HG03175 (cell line): ENCODE data around the gene PAQR5.
"Not testable (repeated sequence)": the region's sequence is repeated elsewhere in the genome, so short reads cannot be mapped to it uniquely, and the experiment has no call there.

Source experiments
- ATAC-seq: cut with Tn5 transposase; IDR thresholded peaks from one replicate; pipeline ENCODE4 v1.9.1; 2021; ENCODE audit warnings: mild to moderate bottlenecking, moderate library complexity; ENCODE audit not compliant: unreplicated experiment

PAQR5 gene

GRCh38 chr15:69415381-69415780, 116.7 kb downstream of the PAQR5 start:
- no peak for ATAC-seq

- no peak for ATAC-seq
Observed at GRCh38 chr15:69417581-69417980, 118.9 kb downstream of the PAQR5 start.

DNA sequence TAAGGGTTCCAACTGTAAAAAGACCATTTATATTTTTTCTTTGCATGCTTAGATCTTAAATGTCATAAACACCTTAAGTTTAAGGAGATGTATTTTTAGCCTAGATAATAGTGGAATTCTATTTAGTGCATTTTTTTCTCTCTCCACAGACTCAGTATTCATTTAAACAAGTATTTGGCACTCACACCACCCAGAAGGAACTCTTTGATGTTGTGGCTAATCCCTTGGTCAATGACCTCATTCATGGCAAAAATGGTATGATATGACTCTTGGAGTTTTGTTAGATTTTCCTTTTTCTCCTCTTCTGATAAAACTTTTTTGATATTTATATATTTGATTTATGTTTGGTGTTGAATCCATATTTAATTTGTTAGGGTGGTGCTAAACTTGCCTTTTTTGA, 122.8 kb downstream of the PAQR5 start:
- no peak for ATAC-seq

DNA sequence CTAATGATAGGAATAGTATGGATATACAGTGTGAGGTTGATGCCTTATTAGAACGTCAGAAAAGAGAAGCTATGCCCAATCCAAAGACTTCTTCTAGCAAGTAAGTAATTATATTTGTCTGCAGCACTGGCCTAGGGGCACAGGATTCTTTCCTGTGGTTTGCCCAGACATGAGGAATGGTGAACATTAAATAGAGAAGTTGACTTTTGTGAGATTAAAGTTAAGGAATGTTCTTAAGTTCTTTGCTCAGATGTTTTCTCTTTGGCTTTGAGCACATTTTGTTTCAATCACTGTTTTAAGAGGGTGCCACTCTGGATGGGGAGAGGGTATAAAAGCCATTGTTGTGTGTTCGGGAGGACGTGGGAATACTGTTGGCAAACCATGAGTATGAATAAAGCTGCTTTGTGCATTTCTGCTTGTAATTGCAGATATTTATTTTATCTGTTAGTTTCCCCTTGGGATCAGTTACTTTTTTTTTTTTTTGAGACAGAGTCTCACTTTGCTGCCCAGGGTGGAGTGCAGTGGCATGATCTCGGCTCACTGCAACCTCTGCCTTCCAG, 123.7 kb downstream of the PAQR5 start:
- ATAC-seq = no peak

DNA sequence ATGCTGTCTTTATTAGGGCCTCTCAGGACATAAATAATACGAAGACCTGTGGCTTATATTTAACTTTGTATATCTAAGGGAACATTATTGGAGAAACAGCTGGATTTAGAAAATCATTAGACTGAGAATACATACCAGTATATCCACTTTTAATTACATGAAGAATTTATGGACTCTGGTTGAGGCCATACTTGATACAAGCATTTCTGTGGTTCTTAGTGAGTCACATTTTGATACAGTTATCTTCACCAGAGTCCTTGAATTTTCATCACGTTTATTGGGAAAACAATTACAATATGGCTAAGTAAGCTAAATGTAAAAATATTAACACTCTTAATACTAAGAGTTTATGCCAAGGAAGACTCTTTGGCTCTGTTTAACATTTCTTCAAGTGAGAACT, 125.3 kb downstream of the PAQR5 start:
- ATAC-seq = no peak

- no peak for ATAC-seq
Observed at GRCh38 chr15:69424748-69425413, 126.2 kb downstream of the PAQR5 start.

GRCh38 chr15:69433831-69434230, 135.1 kb downstream of the PAQR5 start:
- no peak for ATAC-seq

GRCh38 chr15:69434238-69434637, 135.5 kb downstream of the PAQR5 start:
- ATAC-seq = no peak

DNA sequence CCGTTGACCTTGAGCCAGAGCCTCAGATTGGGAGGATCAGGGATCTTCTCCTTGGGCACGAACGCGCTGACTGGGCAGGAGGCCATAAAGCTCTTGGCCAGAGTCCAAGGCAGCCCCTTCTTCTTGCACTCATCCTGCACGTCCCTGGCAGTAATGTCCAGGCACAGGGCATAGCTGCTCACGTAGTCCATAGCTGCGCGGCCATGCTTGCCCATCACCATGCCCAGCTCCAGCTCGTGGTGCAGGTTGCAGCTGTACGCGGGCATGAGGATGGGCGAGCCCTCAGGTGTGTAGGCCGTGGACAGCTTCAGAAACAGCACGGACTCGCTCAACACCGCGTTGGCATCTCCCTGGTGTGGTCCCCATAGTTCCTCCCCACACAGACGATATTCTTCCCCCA, 136.0 kb downstream of the PAQR5 start:
- no peak for ATAC-seq

- ATAC-seq = no peak
Observed at GRCh38 chr15:69435985-69436384, 137.3 kb downstream of the PAQR5 start.

- ATAC-seq = no peak
Observed at GRCh38 chr15:69436951-69437350, 138.2 kb downstream of the PAQR5 start.

GRCh38 chr15:69439623-69440022, 140.9 kb downstream of the PAQR5 start:
- no peak for ATAC-seq

- peak; percentile 65 for ATAC-seq
Observed at GRCh38 chr15:69443032-69443611, 144.4 kb downstream of the PAQR5 start.

DNA sequence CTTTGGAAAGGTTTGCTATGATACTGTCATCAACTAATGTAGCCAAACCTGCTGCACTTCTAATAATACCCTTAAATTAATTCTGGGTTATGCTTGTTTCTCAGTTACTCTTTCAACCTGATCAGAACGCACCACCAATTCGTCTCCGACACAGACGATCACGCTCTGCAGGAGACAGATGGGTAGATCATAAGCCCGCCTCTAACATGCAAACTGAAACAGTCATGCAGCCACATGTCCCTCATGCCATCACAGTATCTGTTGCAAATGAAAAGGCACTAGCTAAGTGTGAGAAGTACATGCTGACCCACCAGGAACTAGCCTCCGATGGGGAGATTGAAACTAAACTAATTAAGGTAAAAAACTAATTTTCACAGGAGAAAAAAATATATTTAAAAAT, 146.0 kb downstream of the PAQR5 start:
- ATAC-seq = no peak

DNA sequence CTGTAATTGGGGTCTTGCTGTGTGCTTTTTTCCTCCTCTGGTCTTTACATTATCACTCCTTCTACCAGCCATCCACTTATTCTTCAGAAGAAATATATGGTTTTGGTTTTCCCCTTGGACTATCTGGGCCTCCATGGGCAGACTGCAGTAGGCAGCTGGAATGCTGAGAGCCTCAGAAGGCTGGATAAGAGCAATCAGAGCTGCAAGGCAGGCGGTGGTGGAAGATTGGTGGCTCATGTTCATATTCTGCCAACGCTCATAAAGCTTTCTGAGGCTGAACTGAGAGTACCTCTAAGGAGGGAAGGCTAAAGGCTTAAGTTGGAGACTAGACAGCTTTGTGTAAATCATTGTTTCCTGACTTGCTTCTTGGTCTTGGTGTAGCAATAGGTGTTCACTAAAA, 148.2 kb downstream of the PAQR5 start:
- no peak for ATAC-seq

DNA sequence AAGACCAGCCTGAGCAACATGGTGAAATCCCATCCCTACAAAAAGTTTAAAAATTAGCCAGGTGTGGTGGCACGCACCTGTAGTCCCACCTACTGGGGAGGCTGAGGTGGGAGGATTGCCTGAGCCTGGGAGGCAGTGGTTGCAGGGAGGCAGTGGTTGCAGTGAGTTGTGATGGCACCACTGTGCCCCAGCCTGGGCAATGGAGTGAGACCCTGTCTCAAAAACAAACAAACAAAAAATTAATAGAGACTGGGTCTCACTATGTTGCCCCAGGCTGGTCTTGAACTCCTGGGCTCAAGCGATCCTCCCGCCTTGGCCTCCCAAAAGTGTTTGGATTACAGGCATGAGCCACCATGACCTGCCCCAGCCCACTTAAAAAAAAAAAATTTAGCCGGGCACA, 151.5 kb downstream of the PAQR5 start:
- not testable (repeated sequence) for ATAC-seq

GRCh38 chr15:69450968-69451695, 152.4 kb downstream of the PAQR5 start:
- no peak for ATAC-seq

GRCh38 chr15:69451951-69452691, 153.4 kb downstream of the PAQR5 start:
- ATAC-seq = peak; percentile 42

DNA sequence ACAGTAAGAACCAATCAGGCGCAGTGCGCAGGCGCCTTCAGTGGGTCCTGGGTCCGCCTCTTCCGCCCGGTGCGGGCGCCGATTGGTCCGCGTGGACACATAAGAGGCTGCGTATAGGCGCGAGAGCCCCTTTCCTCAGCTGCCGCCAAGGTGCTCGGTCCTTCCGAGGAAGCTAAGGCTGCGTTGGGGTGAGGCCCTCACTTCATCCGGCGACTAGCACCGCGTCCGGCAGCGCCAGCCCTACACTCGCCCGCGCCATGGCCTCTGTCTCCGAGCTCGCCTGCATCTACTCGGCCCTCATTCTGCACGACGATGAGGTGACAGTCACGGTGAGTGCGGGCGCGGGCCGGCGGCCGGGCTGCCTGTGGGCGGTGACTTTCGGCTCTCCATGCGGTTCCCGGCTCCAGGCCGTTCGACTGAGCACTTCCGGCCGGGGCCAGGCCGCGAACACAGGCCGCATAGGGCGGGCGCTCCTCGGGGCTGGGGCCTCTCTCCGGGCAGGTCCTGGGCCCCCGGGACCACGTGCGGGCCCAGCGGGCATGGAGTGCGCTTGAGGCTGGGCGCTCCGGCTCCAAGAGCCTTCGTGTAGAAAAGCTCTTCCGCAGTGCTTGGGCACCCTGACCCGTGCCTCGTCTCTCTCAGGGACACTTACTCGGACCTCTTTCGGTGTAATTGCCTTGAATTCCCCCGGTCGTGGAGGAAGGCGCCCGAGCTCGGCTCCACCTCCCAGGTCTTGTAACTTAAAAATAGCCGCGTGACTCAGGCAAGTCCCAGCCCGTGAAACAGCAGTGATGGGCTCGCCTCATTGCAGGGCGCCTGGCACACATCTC, 154.2 kb downstream of the PAQR5 start, which contains the start of gene RPLP1:
RPLP1 (plus strand) TSS at position 127 of the 830 bp plus-strand sequence; CDS start at position 258, 131 bp downstream.
- peak; percentile 78 for ATAC-seq

DNA sequence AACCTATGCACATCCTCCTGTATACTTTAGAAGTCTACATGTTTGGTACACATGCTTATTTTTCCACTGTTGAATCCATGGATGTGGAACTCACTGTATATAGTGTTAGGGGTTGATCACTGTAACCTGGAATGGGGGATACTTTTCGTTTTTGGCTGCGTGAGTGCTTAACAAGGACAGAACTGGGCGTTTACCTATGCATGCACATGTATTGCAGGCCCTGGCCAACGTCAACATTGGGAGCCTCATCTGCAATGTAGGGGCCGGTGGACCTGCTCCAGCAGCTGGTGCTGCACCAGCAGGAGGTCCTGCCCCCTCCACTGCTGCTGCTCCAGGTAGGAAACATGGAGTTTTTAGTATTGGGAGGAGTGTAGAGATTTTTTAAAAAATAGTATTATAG, 156.2 kb downstream of the PAQR5 start:
- no peak for ATAC-seq
